ENCODE results near the gene GPA33. TPM values are rescaled to one million over a fixed set of nuclear protein-coding genes. Genes with fewer than 3 reads are reported as not detected.
A peak's percentile ranks its signal among the peaks of the same experiment; 100 is the strongest.

The GPA33 gene
- total RNA-seq, 1 experiment from 2014 or later = not detected

- H4K20me1 ChIP-seq (ENCODE audit: insufficient read depth) = no peaks in the 10 kb centered on the region
- no peak overlapping the region for H3K4me2 ChIP-seq
- no peak overlapping the region for H2AFZ ChIP-seq
- no peak overlapping the region for H3K4me3 ChIP-seq
- peaks cover 14% of the 10 kb centered on the region for H3F3A ChIP-seq (ENCODE audit: insufficient read depth, low read depth)
- CTCF ChIA-PET = no interaction called here
- H3K27ac ChIP-seq = no peak overlapping the region
- H3K4me1 ChIP-seq (replicated peaks; ENCODE audit: insufficient read depth) = peaks cover 34% of the 10 kb centered on the region
- H3K36me3 ChIP-seq (ENCODE audit: low read depth) = no peaks in the 10 kb centered on the region
- no peaks in the 10 kb centered on the region for H3K27me3 ChIP-seq (ENCODE audit: insufficient read depth, low read depth)
- TF ChIP-seq EZH2 (IDR thresholded peaks at IDR 0.05; ENCODE audit: low read depth) (no peak), CTCF (conservative IDR thresholded peaks at IDR 0.05) (no peak)
- intact Hi-C loops (cut with micrococcal nuclease; ENCODE audit: unreplicated experiment) = no loop called here
- H3K9me3 ChIP-seq (ENCODE audit: insufficient read depth, low read depth) = no peaks in the 10 kb centered on the region
- POLR2A ChIA-PET (ENCODE audit: unreplicated experiment) = no interaction called here
- BruUV-seq (replicated peaks) = no TSS peak
- no peaks in the 10 kb centered on the region for H3K9me2 ChIP-seq (ENCODE audit: insufficient read depth)
- H3K79me2 ChIP-seq (ENCODE audit: low read depth) = no peaks in the 10 kb centered on the region
- DNase-seq = no peak
Measured at GRCh38 chr1:167086033-167086432, 4.1 kb downstream of the GPA33 start.

- POLR2A ChIA-PET (ENCODE audit: unreplicated experiment) = no interaction called here
- Histone ChIP-seq H3K4me2 (no peak overlapping the region), H4K20me1 (ENCODE audit: insufficient read depth) (no peaks in the 10 kb centered on the region), H3F3A (ENCODE audit: insufficient read depth, low read depth) (peaks cover 14% of the 10 kb centered on the region), H3K27ac (no peak overlapping the region), H2AFZ (no peak overlapping the region), H3K27me3 (ENCODE audit: insufficient read depth, low read depth) (no peaks in the 10 kb centered on the region), H3K79me2 (ENCODE audit: low read depth) (no peaks in the 10 kb centered on the region), H3K4me3 (no peak overlapping the region), H3K9me3 (ENCODE audit: insufficient read depth, low read depth) (no peaks in the 10 kb centered on the region), H3K4me1 (replicated peaks; ENCODE audit: insufficient read depth) (peaks cover 34% of the 10 kb centered on the region), H3K36me3 (ENCODE audit: low read depth) (no peaks in the 10 kb centered on the region), H3K9me2 (ENCODE audit: insufficient read depth) (no peaks in the 10 kb centered on the region)
- intact Hi-C loops (cut with micrococcal nuclease; ENCODE audit: unreplicated experiment) = loop anchor here (5.0 kb wide), 1 partner anchor 78 kb away; no protein-coding TSS in a partner anchor
- BruUV-seq (replicated peaks) = no TSS peak
- TF ChIP-seq CTCF (conservative IDR thresholded peaks at IDR 0.05) = no peak
- no peak for TF ChIP-seq EZH2 (IDR thresholded peaks at IDR 0.05; ENCODE audit: low read depth)
- CTCF ChIA-PET = no interaction called here
- no peak for DNase-seq
Measured at GRCh38 chr1:167084757-167085156, 5.4 kb downstream of the GPA33 start.

GRCh38 chr1:167083871-167084270 is 6.3 kb downstream of the GPA33 start:
- POLR2A ChIA-PET (ENCODE audit: unreplicated experiment) = no interaction called here
- Histone ChIP-seq H3K79me2 (ENCODE audit: low read depth) (no peaks in the 10 kb centered on the region), H2AFZ (no peak overlapping the region), H3K4me1 (replicated peaks; ENCODE audit: insufficient read depth) (peaks cover 34% of the 10 kb centered on the region), H3K4me3 (no peak overlapping the region), H3K36me3 (ENCODE audit: low read depth) (no peaks in the 10 kb centered on the region), H4K20me1 (ENCODE audit: insufficient read depth) (no peaks in the 10 kb centered on the region), H3K27ac (no peak overlapping the region), H3K4me2 (peak overlapping the region; percentile 82), H3K9me2 (ENCODE audit: insufficient read depth) (no peaks in the 10 kb centered on the region), H3K9me3 (ENCODE audit: insufficient read depth, low read depth) (no peaks in the 10 kb centered on the region), H3F3A (ENCODE audit: insufficient read depth, low read depth) (peaks cover 14% of the 10 kb centered on the region), H3K27me3 (ENCODE audit: insufficient read depth, low read depth) (no peaks in the 10 kb centered on the region)
- no peak for TF ChIP-seq CTCF (conservative IDR thresholded peaks at IDR 0.05)
- TF ChIP-seq EZH2 (IDR thresholded peaks at IDR 0.05; ENCODE audit: low read depth) = no peak
- CTCF ChIA-PET = interaction anchor here (0.5 kb wide), 1 partner anchor 136 kb away, joined by 12 read pairs; no protein-coding TSS in a partner anchor
- BruUV-seq (replicated peaks) = no TSS peak
- intact Hi-C loops (cut with micrococcal nuclease; ENCODE audit: unreplicated experiment) = loop anchor here (5.0 kb wide), 1 partner anchor 78 kb away; no protein-coding TSS in a partner anchor
- DNase-seq = no peak
